Endothelial cell (in vitro differentiated cells): ENCODE measurements around the gene CRMP1. TPM values are rescaled to one million over a fixed set of nuclear protein-coding genes. Genes with fewer than 3 reads are reported as not detected.

Experiments
- DNase-seq: peaks from one replicate; pipeline ENCODE4 v3.0.0; 2021; ENCODE audit warnings: low spot score
- H3K27ac Mint-ChIP-seq: one replicate; pipeline ENCODE4 v1.8.0; 2021; ENCODE audit warnings: mixed read lengths, inconsistent platforms; ENCODE audit not compliant: unreplicated experiment
- H3K27me3 Mint-ChIP-seq: one replicate; pipeline ENCODE4 v1.8.0; 2021; ENCODE audit warnings: mild to moderate bottlenecking, moderate library complexity, mixed read lengths, inconsistent platforms; ENCODE audit not compliant: unreplicated experiment
- H3K36me3 Mint-ChIP-seq: one replicate; pipeline ENCODE4 v1.8.0; 2021; ENCODE audit warnings: mild to moderate bottlenecking, low read depth, mixed read lengths, inconsistent platforms; ENCODE audit not compliant: unreplicated experiment
- H3K4me1 Mint-ChIP-seq: one replicate; pipeline ENCODE4 v1.8.0; 2021; ENCODE audit warnings: mild to moderate bottlenecking, mixed read lengths, inconsistent platforms; ENCODE audit not compliant: unreplicated experiment
- H3K4me3 Mint-ChIP-seq: one replicate; pipeline ENCODE4 v1.8.0; 2021; ENCODE audit warnings: mild to moderate bottlenecking, mixed read lengths, inconsistent platforms; ENCODE audit not compliant: unreplicated experiment
- H3K9me3 Mint-ChIP-seq: one replicate; pipeline ENCODE4 v1.8.0; 2021; ENCODE audit warnings: mixed read lengths, inconsistent platforms; ENCODE audit not compliant: unreplicated experiment
- total RNA-seq: library from RNA; stranded (reverse); fragmentation: NEBNext Ultra II Directional; extraction: Animal tissue kit (Norgen Biotek cat#: 25700); gene quantifications from one replicate; pipeline ENCODE4 v1.2.1, GENCODE V29; 2021; ENCODE audit not compliant: unreplicated experiment
- TF ChIP-seq, protein P1 (sequence below): fragments of 200-600 bp; sonication (generic); IDR thresholded peaks from one replicate; pipeline ENCODE4 v1.5.0; 2021; ENCODE audit warnings: antibody characterized with exemption; ENCODE audit not compliant: unreplicated experiment

The CRMP1 gene
- total RNA-seq, 1 donor from 2014 or later: 71.2 TPM

DNA sequence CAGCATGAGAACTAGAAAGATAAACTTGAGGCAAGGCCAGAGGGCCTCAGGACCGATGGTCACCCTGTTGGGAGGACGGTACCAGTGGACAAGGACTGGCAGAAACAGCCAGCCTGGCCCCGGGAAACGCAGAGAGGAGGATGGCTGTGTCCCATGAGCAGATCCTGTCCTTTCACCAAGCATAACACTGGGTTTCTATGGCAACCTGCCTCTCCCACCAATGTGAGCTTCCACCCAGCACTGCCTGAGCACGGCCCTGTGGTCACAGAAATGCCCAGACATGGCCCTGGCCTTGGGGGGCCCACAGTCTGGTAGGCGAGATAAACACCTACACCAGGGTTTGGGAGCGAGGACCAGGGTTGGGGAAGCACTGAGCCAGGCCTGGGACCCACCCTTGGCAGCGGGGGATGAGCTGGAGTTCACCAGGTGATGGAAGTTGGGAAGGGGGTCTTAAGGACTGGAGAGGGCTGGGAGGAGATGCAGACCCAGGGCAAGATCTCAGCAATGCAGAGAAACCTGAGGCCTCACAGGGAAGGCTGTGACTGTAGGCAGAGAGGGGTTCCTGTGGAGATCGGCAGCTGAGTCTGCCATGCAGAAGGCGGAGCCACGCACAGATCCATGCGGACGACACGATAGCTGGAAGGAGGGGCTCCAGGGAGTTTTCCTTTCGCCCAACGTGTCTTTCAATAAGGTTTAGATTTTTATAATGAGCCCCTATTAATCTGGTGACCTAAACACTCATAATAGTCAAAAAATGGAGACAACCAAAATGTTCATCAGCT, 32.7 kb upstream of the CRMP1 start:
- Mint-ChIP-seq H3K9me3 (no peaks in the 10 kb centered on the region), H3K27ac (no peak overlapping the region), H3K36me3 (no peaks in the 10 kb centered on the region), H3K4me1 (peaks cover 3% of the 10 kb centered on the region), H3K4me3 (no peak overlapping the region), H3K27me3 (peaks cover 16% of the 10 kb centered on the region)
- no peak for DNase-seq
- TF ChIP-seq, protein P1, sequence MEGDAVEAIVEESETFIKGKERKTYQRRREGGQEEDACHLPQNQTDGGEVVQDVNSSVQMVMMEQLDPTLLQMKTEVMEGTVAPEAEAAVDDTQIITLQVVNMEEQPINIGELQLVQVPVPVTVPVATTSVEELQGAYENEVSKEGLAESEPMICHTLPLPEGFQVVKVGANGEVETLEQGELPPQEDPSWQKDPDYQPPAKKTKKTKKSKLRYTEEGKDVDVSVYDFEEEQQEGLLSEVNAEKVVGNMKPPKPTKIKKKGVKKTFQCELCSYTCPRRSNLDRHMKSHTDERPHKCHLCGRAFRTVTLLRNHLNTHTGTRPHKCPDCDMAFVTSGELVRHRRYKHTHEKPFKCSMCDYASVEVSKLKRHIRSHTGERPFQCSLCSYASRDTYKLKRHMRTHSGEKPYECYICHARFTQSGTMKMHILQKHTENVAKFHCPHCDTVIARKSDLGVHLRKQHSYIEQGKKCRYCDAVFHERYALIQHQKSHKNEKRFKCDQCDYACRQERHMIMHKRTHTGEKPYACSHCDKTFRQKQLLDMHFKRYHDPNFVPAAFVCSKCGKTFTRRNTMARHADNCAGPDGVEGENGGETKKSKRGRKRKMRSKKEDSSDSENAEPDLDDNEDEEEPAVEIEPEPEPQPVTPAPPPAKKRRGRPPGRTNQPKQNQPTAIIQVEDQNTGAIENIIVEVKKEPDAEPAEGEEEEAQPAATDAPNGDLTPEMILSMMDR: no peak

DNA sequence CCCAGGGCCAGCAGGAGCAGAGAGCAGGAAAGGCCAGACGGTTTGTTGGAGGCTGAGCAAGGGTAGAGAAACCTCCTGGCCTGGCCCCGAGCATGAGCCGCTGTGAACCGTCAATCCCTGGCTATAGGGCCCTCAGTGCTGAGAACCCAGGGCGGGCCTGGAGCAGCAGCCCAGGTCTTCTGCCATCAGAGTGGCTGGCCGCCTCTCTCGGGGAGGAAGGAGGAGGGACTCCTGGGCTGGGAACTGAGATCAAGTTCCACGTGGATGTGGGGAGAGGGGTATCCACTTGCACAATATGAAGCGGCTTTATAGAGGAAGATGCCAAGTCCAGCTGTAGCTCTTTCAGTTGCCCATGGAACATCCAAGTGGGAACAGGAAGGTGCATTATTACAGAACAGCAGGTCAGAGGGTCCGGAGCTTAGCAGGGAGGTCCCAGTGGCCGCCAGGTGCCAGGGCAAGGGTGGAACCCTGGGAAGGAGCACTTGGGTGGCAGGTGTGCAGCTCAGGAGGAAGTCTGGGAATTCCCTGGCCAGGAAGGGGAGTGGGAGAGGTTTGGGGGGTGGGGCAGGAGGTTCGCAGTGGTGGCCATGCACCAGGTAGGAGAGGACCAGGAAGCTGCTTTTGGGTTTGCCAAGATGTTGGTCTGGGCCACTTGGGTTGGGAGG, 31.7 kb upstream of the CRMP1 start:
- Mint-ChIP-seq H3K9me3 (no peaks in the 10 kb centered on the region), H3K27me3 (peaks cover 15% of the 10 kb centered on the region), H3K27ac (no peak overlapping the region), H3K36me3 (no peaks in the 10 kb centered on the region), H3K4me1 (peaks cover 3% of the 10 kb centered on the region), H3K4me3 (no peak overlapping the region)
- DNase-seq: no peak
- TF ChIP-seq, protein P1: no peak

DNA sequence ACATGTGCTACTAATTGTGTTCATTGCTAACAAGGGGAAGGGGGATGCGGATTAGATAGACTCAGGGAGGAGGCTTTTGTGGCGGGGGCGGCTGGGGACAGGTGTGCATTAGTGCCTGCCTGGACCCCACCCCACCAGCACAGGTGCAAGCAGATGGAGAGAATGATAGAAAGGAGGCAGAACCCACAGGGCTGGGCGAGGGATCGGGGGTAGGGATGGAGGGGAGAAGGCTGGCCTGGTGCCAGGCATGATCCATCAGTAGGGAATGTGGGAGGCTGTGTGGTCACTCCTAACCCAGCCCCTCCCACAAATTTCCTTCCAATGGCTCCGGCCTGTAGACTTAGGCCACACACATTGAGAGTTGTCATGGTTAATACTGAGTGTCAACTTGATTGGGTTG, 30.5 kb upstream of the CRMP1 start:
- H3K9me3 Mint-ChIP-seq: no peaks in the 10 kb centered on the region
- H3K4me3 Mint-ChIP-seq: no peak overlapping the region
- H3K27me3 Mint-ChIP-seq: peaks cover 13% of the 10 kb centered on the region
- TF ChIP-seq, protein P1: no peak
- H3K27ac Mint-ChIP-seq: no peak overlapping the region
- DNase-seq: no peak
- H3K4me1 Mint-ChIP-seq: peaks cover 3% of the 10 kb centered on the region
- no peaks in the 10 kb centered on the region for H3K36me3 Mint-ChIP-seq

DNA sequence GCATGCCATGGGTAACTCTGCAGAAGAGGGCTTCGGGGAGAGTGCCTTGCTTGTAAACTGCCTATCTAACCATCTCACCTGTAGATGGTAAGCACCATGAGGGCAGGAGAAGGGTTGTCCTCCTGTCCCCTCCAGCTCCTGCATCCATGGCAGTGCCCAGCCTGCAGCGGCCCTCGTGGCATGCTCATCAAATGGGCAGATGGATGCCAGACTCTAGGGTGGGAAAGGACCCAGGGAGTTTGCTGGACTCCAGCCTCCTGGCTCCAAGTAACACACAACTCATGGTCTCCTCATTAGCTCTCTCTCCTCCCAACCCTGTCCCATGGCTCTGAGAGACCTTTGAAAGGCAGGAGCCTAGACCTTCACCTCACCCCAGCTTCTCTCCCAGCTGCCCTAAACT, 29.7 kb upstream of the CRMP1 start:
- Mint-ChIP-seq H3K36me3 (no peaks in the 10 kb centered on the region), H3K27me3 (peaks cover 17% of the 10 kb centered on the region), H3K27ac (no peak overlapping the region), H3K9me3 (no peaks in the 10 kb centered on the region), H3K4me3 (no peak overlapping the region), H3K4me1 (peaks cover 3% of the 10 kb centered on the region)
- TF ChIP-seq, protein P1: no peak
- no peak for DNase-seq

DNA sequence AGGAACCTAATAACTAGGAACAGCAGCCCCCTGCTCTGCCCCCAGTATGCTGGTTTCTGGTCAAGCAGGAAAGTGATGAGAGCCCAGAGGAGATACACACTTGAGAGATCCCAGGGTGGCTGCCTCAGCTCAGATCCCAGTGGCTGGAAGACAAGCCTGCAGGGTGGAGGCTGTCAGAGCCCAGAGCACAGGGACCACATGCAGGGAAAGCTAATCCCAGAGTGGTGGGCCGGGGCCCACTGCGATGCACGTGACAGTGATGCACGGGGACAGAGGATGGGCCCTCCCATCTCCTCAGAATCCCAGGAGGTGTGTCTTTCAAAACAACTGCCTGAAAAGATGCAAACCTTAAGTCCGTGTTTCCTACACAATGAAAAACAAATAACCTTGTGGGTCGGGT, 29.1 kb upstream of the CRMP1 start:
- H3K27me3 Mint-ChIP-seq: peaks cover 18% of the 10 kb centered on the region
- no peak overlapping the region for H3K27ac Mint-ChIP-seq
- no peak for DNase-seq

More for the DNA sequence above, 29.1 kb upstream of the CRMP1 start:
- peaks cover 3% of the 10 kb centered on the region for H3K4me1 Mint-ChIP-seq
- TF ChIP-seq, protein P1: no peak
- H3K36me3 Mint-ChIP-seq: no peaks in the 10 kb centered on the region
- H3K9me3 Mint-ChIP-seq: no peaks in the 10 kb centered on the region
- H3K4me3 Mint-ChIP-seq: no peak overlapping the region
